DND-41 (cell line): ENCODE data around the gene GOLGA6L7.

Source experiments
- ATAC-seq: fragments of 200-7000 bp; cut with Tn5 transposase; 3 replicates; pipeline ENCODE4 v1.9.1; 2021; ENCODE audit warnings: low read depth; ENCODE audit not compliant: insufficient read depth
- DNase-seq: peaks from one replicate; pipeline ENCODE4 v3.0.0-alpha.2; 2020
- H2AFZ ChIP-seq: 2 replicates; pipeline ENCODE4 v1.6.0; 2012; ENCODE audit warnings: low read depth, low read length
- H3K27ac ChIP-seq: 2 replicates; pipeline ENCODE4 v1.5.1; 2012; ENCODE audit warnings: low read length, inconsistent platforms
- H3K27me3 ChIP-seq: fragments of 200-600 bp; sonication (generic); 2 replicates; pipeline ENCODE4 v1.6.0; 2012; ENCODE audit warnings: low read length, mild to moderate bottlenecking, inconsistent platforms; ENCODE audit not compliant: insufficient read depth, poor library complexity
- H3K36me3 ChIP-seq: 2 replicates; pipeline ENCODE4 v1.5.1; 2012; ENCODE audit warnings: low read length, inconsistent platforms; ENCODE audit not compliant: insufficient read depth
- H3K4me1 ChIP-seq: 2 replicates; pipeline ENCODE4 v1.5.1; 2012; ENCODE audit warnings: mild to moderate bottlenecking, low read length; ENCODE audit not compliant: insufficient read depth
- H3K4me2 ChIP-seq: 2 replicates; pipeline ENCODE4 v1.6.0; 2012; ENCODE audit warnings: mild to moderate bottlenecking, moderate library complexity, low read length, inconsistent platforms; ENCODE audit not compliant: insufficient read depth
- H3K4me3 ChIP-seq, 2 experiments: fragments of 200-600 bp in 1 of 2; shearing (Covaris generic) in 1 of 2; 2 replicates each; pipeline ENCODE4 v1.5.1; 2012 to 2016; ENCODE audit warnings: inconsistent platforms in 2 of 2, low read length in 2 of 2, mild to moderate bottlenecking in 2 of 2, low read depth in 1 of 2, moderate library complexity in 1 of 2
- H3K79me2 ChIP-seq: 2 replicates; pipeline ENCODE4 v1.6.0; 2012; ENCODE audit warnings: low read length, inconsistent platforms; ENCODE audit not compliant: insufficient read depth
- H3K9ac ChIP-seq: 2 replicates; pipeline ENCODE4 v1.6.0; 2012; ENCODE audit warnings: low read depth, mild to moderate bottlenecking, inconsistent platforms, low read length, moderate library complexity
- H3K9me3 ChIP-seq: 2 replicates; pipeline ENCODE4 v1.5.1; 2012; ENCODE audit warnings: low read length, moderate library complexity, mild to moderate bottlenecking, inconsistent platforms; ENCODE audit not compliant: insufficient read depth, severe bottlenecking
- H4K20me1 ChIP-seq: 2 replicates; pipeline ENCODE4 v1.6.0; 2012; ENCODE audit warnings: low read length; ENCODE audit not compliant: insufficient read depth
- EZH2 ChIP-seq: IDR thresholded peaks from 3 replicates; pipeline ENCODE4 v1.6.1; 2012; ENCODE audit warnings: borderline replicate concordance, low read depth, mild to moderate bottlenecking, moderate library complexity, low read length, inconsistent platforms; ENCODE audit not compliant: severe bottlenecking
- TF ChIP-seq, protein P1 (sequence below): IDR thresholded peaks from 2 replicates; pipeline ENCODE4 v1.5.1; 2012; ENCODE audit warnings: borderline replicate concordance, low read length, moderate library complexity, mild to moderate bottlenecking; ENCODE audit not compliant: poor library complexity, severe bottlenecking; ENCODE audit errors: extremely low read depth

GOLGA6L7 gene

GRCh38 chr15:28895146-28895545 is 46.7 kb upstream of the GOLGA6L7 start:
- Histone ChIP-seq H3K27ac (no peak overlapping the region), H4K20me1 (no peaks in the 10 kb centered on the region), H3K9ac (no peak overlapping the region), H3K9me3 (no peaks in the 10 kb centered on the region), H2AFZ (no peak overlapping the region), H3K4me2 (no peak overlapping the region), H3K79me2 (no peaks in the 10 kb centered on the region), H3K4me1 (peaks cover 15% of the 10 kb centered on the region), H3K27me3 (no peaks in the 10 kb centered on the region), H3K4me3 (no peak overlapping the region), H3K36me3 (no peaks in the 10 kb centered on the region)
- TF ChIP-seq, protein P1, sequence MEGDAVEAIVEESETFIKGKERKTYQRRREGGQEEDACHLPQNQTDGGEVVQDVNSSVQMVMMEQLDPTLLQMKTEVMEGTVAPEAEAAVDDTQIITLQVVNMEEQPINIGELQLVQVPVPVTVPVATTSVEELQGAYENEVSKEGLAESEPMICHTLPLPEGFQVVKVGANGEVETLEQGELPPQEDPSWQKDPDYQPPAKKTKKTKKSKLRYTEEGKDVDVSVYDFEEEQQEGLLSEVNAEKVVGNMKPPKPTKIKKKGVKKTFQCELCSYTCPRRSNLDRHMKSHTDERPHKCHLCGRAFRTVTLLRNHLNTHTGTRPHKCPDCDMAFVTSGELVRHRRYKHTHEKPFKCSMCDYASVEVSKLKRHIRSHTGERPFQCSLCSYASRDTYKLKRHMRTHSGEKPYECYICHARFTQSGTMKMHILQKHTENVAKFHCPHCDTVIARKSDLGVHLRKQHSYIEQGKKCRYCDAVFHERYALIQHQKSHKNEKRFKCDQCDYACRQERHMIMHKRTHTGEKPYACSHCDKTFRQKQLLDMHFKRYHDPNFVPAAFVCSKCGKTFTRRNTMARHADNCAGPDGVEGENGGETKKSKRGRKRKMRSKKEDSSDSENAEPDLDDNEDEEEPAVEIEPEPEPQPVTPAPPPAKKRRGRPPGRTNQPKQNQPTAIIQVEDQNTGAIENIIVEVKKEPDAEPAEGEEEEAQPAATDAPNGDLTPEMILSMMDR: no peak
- no peak for TF ChIP-seq EZH2
- ATAC-seq (no peak), DNase-seq (no peak)

DNA sequence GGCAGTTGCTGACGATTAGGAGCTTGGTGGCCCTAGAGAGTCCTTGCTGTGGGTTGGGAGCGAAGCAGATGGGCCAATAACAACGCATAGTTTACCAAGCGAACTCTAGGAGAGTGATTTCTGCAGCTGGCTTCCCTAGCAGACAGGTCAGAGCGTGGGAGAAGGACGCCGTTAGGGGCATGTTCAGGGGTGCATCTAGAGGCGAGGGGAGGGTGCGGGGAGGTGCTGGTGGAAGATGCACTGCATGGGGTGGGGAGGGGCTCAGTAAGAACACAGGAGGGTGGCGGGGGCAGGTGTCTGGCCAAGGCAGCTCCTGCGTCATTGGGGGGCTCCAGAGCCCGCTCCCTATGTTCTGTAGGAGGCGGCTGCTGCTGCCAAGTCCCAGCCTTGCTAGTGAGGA is 46.2 kb upstream of the GOLGA6L7 start:
- Histone ChIP-seq H3K27ac (no peak overlapping the region), H2AFZ (no peak overlapping the region), H3K36me3 (no peaks in the 10 kb centered on the region), H3K79me2 (no peaks in the 10 kb centered on the region), H3K4me2 (no peak overlapping the region), H3K4me3 (no peak overlapping the region), H3K9ac (no peak overlapping the region), H3K4me1 (peaks cover 20% of the 10 kb centered on the region), H4K20me1 (no peaks in the 10 kb centered on the region), H3K9me3 (no peaks in the 10 kb centered on the region), H3K27me3 (no peaks in the 10 kb centered on the region)
- DNase-seq: no peak
- TF ChIP-seq EZH2: no peak
- TF ChIP-seq, protein P1: no peak
- no peak for ATAC-seq

DNA sequence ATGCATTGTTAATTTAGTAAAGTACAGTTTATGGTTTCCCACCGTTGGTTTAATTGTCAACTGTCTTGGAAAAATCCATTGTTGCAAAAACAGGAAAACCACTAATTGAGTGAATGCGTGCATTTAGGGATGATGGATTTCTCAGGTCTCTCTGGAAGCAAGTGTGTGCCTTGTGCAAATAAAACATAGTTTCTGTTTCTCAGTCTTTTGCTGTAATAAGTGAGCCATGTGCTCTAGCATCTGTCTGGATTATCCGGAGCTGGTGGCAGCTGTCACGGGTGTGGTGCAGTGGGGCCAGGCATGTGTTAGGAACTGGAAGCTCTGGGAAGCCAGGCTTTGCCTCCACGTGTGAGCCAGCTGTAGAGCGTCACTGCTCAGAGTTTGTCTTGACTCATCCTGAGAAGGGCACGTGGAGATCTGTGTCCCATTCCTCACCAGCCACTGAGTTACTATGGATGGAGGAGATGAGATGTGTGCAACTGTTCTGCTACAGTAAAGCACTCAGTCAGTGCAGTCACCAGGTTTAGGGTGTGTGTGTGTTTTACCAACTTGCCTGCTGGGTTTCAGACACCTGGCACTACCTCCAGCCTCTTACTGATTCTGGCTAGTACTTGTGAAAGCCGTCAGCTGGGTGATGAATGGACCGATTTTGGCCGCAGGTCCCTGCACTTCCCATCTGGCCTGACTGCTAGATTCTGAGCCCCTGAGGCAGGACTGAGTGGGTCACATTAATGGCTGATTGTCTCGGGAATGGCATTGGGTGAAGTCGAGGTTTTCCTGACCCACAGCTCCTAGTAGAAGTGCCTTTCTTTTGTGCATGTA is 44.6 kb upstream of the GOLGA6L7 start:
- Histone ChIP-seq H3K9me3 (no peaks in the 10 kb centered on the region), H3K36me3 (no peaks in the 10 kb centered on the region), H3K4me3 (no peak overlapping the region), H3K27ac (no peak overlapping the region), H2AFZ (no peak overlapping the region), H3K4me1 (peaks cover 20% of the 10 kb centered on the region), H3K9ac (no peak overlapping the region), H3K27me3 (no peaks in the 10 kb centered on the region), H3K4me2 (no peak overlapping the region), H3K79me2 (no peaks in the 10 kb centered on the region), H4K20me1 (no peaks in the 10 kb centered on the region)
- ATAC-seq (no peak), DNase-seq (no peak)
- TF ChIP-seq EZH2: no peak
- TF ChIP-seq, protein P1: no peak
